Spleen (tissue), 7 donors: Measurements from ENCODE around the gene IFNA6.

Experiments used
- POLR2A ChIP-seq, 3 donors: fragments of 450-650 bp; IDR thresholded peaks; one replicate each; pipeline ENCODE4 v1.5.1; 2017; ENCODE audit warnings: antibody characterized with exemption in 3 of 3, mild to moderate bottlenecking in 1 of 3
- TF ChIP-seq, protein P1 (sequence below), 11 experiments: fragments of 200-600 bp in 7 of 11; fragments of 450-650 bp in 4 of 11; sonication (generic) in 4 of 11; IDR thresholded peaks in 8 of 11; conservative IDR thresholded peaks in 3 of 11; 1 replicate in 7 of 11; 2 replicates in 4 of 11; pipeline versions ENCODE4 v1.4.0 to v1.8.0; 2016 to 2021; ENCODE audit warnings: antibody characterized with exemption in 11 of 11, inconsistent platforms in 4 of 11, mild to moderate bottlenecking in 1 of 11
- donor health status: DM: no; HTN: no; CAD: no; lungs with moderate emphysema.
- donor health status: DM: no; HTN: no; CAD: no.
- donor health status: DM: no; HTN: no; CAD: no.

GRCh38 chr9:21367957-21368356 lies 17.3 kb upstream of the IFNA6 start, which contains the start of gene IFNA13:
- TF ChIP-seq, protein P1, sequence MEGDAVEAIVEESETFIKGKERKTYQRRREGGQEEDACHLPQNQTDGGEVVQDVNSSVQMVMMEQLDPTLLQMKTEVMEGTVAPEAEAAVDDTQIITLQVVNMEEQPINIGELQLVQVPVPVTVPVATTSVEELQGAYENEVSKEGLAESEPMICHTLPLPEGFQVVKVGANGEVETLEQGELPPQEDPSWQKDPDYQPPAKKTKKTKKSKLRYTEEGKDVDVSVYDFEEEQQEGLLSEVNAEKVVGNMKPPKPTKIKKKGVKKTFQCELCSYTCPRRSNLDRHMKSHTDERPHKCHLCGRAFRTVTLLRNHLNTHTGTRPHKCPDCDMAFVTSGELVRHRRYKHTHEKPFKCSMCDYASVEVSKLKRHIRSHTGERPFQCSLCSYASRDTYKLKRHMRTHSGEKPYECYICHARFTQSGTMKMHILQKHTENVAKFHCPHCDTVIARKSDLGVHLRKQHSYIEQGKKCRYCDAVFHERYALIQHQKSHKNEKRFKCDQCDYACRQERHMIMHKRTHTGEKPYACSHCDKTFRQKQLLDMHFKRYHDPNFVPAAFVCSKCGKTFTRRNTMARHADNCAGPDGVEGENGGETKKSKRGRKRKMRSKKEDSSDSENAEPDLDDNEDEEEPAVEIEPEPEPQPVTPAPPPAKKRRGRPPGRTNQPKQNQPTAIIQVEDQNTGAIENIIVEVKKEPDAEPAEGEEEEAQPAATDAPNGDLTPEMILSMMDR (IDR thresholded peaks at IDR 0.05 in 8 of 11, conservative IDR thresholded peaks at IDR 0.05 in 3 of 11) = no peak
- no peak for TF ChIP-seq POLR2A (IDR thresholded peaks at IDR 0.05)
